Fibroblast of lung (primary cell): ENCODE results near the gene SIN3B.

Experiments used
- CTCF ChIP-seq, 2 donors: IDR thresholded peaks in 1 of 2; conservative IDR thresholded peaks in 1 of 2; 1 replicate in 1 of 2; 2 replicates in 1 of 2; pipeline ENCODE4 v1.5.1; 2011 to 2012; ENCODE audit warnings: low read length in 2 of 2, control low read depth in 1 of 2, inconsistent platforms in 1 of 2, low read depth in 1 of 2, mild to moderate bottlenecking in 1 of 2
- EZH2 ChIP-seq: IDR thresholded peaks from 2 replicates; pipeline ENCODE4 v1.5.1; 2012; ENCODE audit warnings: low read length, control low read depth, mild to moderate bottlenecking; ENCODE audit errors: missing control alignments

DNA sequence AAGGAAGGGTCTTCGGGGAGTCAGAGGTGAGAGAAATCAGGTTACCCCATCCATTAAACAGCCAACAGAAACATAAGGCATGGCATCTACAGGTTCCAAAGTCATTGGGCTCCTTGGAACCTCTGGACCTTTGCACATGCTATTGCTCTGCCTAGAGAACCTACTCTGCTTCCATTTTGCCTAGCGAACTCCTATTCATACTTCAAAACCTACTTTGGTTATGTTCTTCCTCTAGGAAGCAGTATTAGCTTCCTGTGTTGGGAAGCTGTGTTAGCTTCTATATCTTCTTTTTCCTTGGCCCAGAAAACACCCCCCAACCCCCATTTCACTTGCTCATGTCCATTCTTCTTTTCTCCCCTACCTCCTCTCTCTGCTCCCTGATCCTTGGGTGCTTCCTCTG is 99.2 kb downstream of the SIN3B start:
- TF ChIP-seq CTCF (conservative IDR thresholded peaks at IDR 0.05 in 1 of 2, IDR thresholded peaks at IDR 0.05 in 1 of 2; ENCODE audit: low read depth in 1 of 2, low read length in 2 of 2) (no peak), EZH2 (no peak)
